K562 (cell line): ENCODE data around the gene PDHX. TPM values are rescaled to one million over a fixed set of nuclear protein-coding genes. Genes with fewer than 3 reads are reported as not detected.
A peak's percentile ranks its signal among the peaks of the same experiment; 100 is the strongest.

ENCODE experiments used
- ARID4B ChIP-seq: sonication (generic); formaldehyde crosslinking; IDR thresholded peaks from 2 replicates; pipeline ENCODE4 v1.8.0; 2022; ENCODE audit warnings: mild to moderate bottlenecking, missing genetic modification reagents
- CTBP1 ChIP-seq: fragments of 450-650 bp; IDR thresholded peaks from 2 replicates; pipeline ENCODE4 v1.6.1; 2016; ENCODE audit warnings: borderline replicate concordance
- DNMT1 ChIP-seq: fragments of 450-650 bp; IDR thresholded peaks from 2 replicates; pipeline ENCODE4 v1.6.1; 2016; ENCODE audit warnings: antibody characterized with exemption, mild to moderate bottlenecking
- FIP1L1 ChIP-seq: fragments of 200-400 bp; formaldehyde crosslinking; IDR thresholded peaks from 2 replicates; pipeline ENCODE4 v1.6.1; 2018; ENCODE audit warnings: mild to moderate bottlenecking, low read depth, low read length; ENCODE audit not compliant: poor library complexity, severe bottlenecking
- L3MBTL2 ChIP-seq: fragments of 450-650 bp; IDR thresholded peaks from 2 replicates; pipeline ENCODE4 v1.6.1; 2016; ENCODE audit warnings: mild to moderate bottlenecking, moderate library complexity
- LCOR ChIP-seq: sonication (generic); formaldehyde crosslinking; IDR thresholded peaks from 2 replicates; pipeline ENCODE4 v1.8.0; 2022; ENCODE audit warnings: mild to moderate bottlenecking, missing genetic modification reagents
- NEUROD1 ChIP-seq: fragments of 150-350 bp; IDR thresholded peaks from 2 replicates; pipeline ENCODE4 v1.6.1; 2014; ENCODE audit warnings: borderline replicate concordance, low read length, low read depth; ENCODE audit not compliant: partially characterized antibody
- NR1H2 ChIP-seq: sonication (generic); formaldehyde crosslinking; IDR thresholded peaks from 2 replicates; pipeline ENCODE4 v1.4.0; 2020; ENCODE audit warnings: mild to moderate bottlenecking, missing genetic modification reagents
- POLR3A ChIP-seq: IDR thresholded peaks from 2 replicates; pipeline ENCODE4 v1.6.1; 2011; ENCODE audit warnings: borderline replicate concordance, mild to moderate bottlenecking, moderate library complexity; ENCODE audit not compliant: insufficient read length, insufficient read depth; ENCODE audit errors: extremely low read depth
- TCF7L2 ChIP-seq: fragments of 150-350 bp; IDR thresholded peaks from 2 replicates; pipeline ENCODE4 v1.6.1; 2016; ENCODE audit warnings: low read depth, mild to moderate bottlenecking, low read length, moderate library complexity
- ZBTB17 ChIP-seq: fragments of 450-650 bp; formaldehyde crosslinking; IDR thresholded peaks from 2 replicates; pipeline ENCODE4 v1.4.0; 2020; ENCODE audit warnings: mild to moderate bottlenecking
- ZNF175 ChIP-seq: fragments of 200-800 bp; sonication (Bioruptor generic); IDR thresholded peaks from 2 replicates; pipeline ENCODE4 v1.6.1; 2016; ENCODE audit warnings: low read depth, mild to moderate bottlenecking, missing genetic modification characterization, missing compliant biosample characterization
- ZNF324 ChIP-seq: fragments of 250-450 bp; sonication (Bioruptor Pico); IDR thresholded peaks from 2 replicates; pipeline ENCODE4 v1.4.0; 2020; ENCODE audit warnings: mild to moderate bottlenecking
- polyA plus RNA-seq, 8 experiments: library from polyadenylated mRNA; depleted of rRNA in 4 of 8; stranded (reverse) in 5 of 8; unstranded in 3 of 8; fragments of >200 nt; fragmentation: Nextera tagmentation in 2 of 8; fragmentation: Illumina TruSeq in 1 of 8; extraction: Ambion mirVana in 2 of 8; extraction: Trizol in 1 of 8; gene quantifications; 2 replicates each; pipeline versions ENCODE4 v1.2.1 to v1.2.3, GENCODE V29; 2011 to 2014; ENCODE audit warnings: inconsistent platforms in 1 of 8, missing spikeins in 1 of 8
- total RNA-seq, 7 experiments: library from RNA; depleted of rRNA in 6 of 7; stranded (reverse); fragments of >200 nt in 6 of 7; fragmentation: Illumina TruSeq in 2 of 7; extraction: Trizol in 2 of 7; gene quantifications; 2 replicates each; pipeline versions ENCODE4 v1.2.1 to v1.2.3, GENCODE V29; 2011 to 2021; ENCODE audit warnings: low replicate concordance in 1 of 7
- TF ChIP-seq, protein P1 (sequence below): fragments of 450-650 bp; IDR thresholded peaks from 2 replicates; pipeline ENCODE4 v1.6.1; 2017; ENCODE audit warnings: antibody characterized with exemption, mild to moderate bottlenecking
- TF ChIP-seq, protein P2 (sequence below): fragments of 250-450 bp; sonication (Bioruptor Pico); IDR thresholded peaks from 2 replicates; pipeline ENCODE4 v1.9.0; 2021; ENCODE audit warnings: mild to moderate bottlenecking

Gene PDHX
- total and polyA plus RNA-seq, 9 of the 15 experiments (the other 6 are each of a cell fraction or from before 2014, with no cell fraction given): 20.8 to 43.5 (median 31.2) TPM

DNA sequence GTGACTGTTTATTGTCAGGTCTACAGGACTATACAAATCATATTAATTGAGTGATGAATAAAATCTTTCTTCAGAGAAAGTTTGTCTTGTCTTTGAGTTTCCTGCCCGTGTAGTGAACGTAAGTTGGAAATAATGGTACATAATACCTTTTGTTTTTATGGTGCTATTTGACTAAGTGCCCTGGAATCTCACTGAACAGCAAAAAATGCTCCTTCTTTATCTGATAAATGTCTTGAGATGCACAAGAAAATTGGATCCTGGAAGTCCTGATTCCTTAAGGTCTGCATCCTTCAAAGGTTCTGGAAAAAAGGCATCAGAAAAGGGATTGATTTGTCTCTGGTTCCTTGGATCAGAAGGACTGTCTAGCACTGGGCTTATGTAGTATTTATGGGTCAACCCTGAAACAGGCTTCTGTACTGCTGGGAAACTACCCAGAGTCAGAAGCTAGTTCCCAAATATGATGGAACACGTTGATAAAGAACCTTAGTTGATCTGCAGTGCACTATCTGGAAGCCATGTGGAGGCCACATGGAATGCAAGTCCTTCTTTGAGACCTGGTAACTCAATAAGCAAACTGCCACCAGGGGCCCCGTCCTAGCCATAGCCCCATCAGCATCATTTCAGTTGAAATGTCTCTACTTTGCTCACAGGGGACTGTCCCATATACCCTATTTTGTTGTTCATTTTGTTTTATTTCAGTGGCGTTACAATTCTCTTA, 122.0 kb downstream of the PDHX start (continued):
- TF ChIP-seq NR1H2 (CRISPR knock-in tag): no peak
- TF ChIP-seq POLR3A: no peak
- TF ChIP-seq LCOR: no peak
- no peak for TF ChIP-seq CTBP1
- no peak for TF ChIP-seq ZNF175 (CRISPR knock-in tag)
- TF ChIP-seq L3MBTL2: peak; percentile 71
- TF ChIP-seq, protein P1, sequence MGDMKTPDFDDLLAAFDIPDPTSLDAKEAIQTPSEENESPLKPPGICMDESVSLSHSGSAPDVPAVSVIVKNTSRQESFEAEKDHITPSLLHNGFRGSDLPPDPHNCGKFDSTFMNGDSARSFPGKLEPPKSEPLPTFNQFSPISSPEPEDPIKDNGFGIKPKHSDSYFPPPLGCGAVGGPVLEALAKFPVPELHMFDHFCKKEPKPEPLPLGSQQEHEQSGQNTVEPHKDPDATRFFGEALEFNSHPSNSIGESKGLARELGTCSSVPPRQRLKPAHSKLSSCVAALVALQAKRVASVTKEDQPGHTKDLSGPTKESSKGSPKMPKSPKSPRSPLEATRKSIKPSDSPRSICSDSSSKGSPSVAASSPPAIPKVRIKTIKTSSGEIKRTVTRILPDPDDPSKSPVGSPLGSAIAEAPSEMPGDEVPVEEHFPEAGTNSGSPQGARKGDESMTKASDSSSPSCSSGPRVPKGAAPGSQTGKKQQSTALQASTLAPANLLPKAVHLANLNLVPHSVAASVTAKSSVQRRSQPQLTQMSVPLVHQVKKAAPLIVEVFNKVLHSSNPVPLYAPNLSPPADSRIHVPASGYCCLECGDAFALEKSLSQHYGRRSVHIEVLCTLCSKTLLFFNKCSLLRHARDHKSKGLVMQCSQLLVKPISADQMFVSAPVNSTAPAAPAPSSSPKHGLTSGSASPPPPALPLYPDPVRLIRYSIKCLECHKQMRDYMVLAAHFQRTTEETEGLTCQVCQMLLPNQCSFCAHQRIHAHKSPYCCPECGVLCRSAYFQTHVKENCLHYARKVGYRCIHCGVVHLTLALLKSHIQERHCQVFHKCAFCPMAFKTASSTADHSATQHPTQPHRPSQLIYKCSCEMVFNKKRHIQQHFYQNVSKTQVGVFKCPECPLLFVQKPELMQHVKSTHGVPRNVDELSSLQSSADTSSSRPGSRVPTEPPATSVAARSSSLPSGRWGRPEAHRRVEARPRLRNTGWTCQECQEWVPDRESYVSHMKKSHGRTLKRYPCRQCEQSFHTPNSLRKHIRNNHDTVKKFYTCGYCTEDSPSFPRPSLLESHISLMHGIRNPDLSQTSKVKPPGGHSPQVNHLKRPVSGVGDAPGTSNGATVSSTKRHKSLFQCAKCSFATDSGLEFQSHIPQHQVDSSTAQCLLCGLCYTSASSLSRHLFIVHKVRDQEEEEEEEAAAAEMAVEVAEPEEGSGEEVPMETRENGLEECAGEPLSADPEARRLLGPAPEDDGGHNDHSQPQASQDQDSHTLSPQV: 0 out of 2 replicates have a peak, but pooled peaks have one; percentile 31
- no peak for TF ChIP-seq ZBTB17 (CRISPR knock-in tag)
- TF ChIP-seq NEUROD1: no peak
- TF ChIP-seq FIP1L1: no peak
- TF ChIP-seq DNMT1: no peak
- no peak for TF ChIP-seq TCF7L2
- no peak for TF ChIP-seq ARID4B (CRISPR knock-in tag)
- TF ChIP-seq, protein P2, sequence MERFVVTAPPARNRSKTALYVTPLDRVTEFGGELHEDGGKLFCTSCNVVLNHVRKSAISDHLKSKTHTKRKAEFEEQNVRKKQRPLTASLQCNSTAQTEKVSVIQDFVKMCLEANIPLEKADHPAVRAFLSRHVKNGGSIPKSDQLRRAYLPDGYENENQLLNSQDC (CRISPR knock-in tag): no peak
- TF ChIP-seq ZNF324 (CRISPR knock-in tag): no peak
- TF ChIP-seq, all 486 proteins: peak for 8
